H1 (cell line): ENCODE data around the gene MGAT4B. TPM values are rescaled to one million over a fixed set of nuclear protein-coding genes. Genes with fewer than 3 reads are reported as not detected.

Experiments used
- CTCF ChIA-PET: fragments of 300-600 bp; sonication (Branson Sonifier 250); formaldehyde crosslinking; loops from one replicate; lab custom pipeline; 2021; ENCODE audit not compliant: partially characterized antibody; lab: Charles Lee
- POLR2A ChIA-PET: fragments of 300-600 bp; sonication (Branson Sonifier 250); formaldehyde crosslinking; loops from one replicate; lab custom pipeline; 2021; ENCODE audit warnings: inconsistent platforms; ENCODE audit not compliant: partially characterized antibody; lab: Charles Lee
- DNase-seq, 2 experiments: peaks; one replicate each; pipeline versions ENCODE4 v3.0.0 to v3.0.0-alpha.2; 2010 to 2022; ENCODE audit warnings: low spot score in 2 of 2, low read depth in 1 of 2, mixed read lengths in 1 of 2
- FAIRE-seq: peaks from 2 replicates; lab custom pipeline; 2011; peaks lifted over from hg19 to GRCh38; lab: Jason Lieb, UNC
- H2AFZ ChIP-seq: 2 replicates; pipeline ENCODE4 v1.8.1; 2012; ENCODE audit warnings: low read length, inconsistent platforms
- H2AK5ac ChIP-seq: 2 replicates; pipeline ENCODE4 v1.6.1; 2013; ENCODE audit warnings: low read depth, low read length
- H2BK120ac ChIP-seq: replicated peaks from 2 replicates; pipeline ENCODE3; 2013; ENCODE audit warnings: low read depth, low read length, inconsistent platforms
- H2BK12ac ChIP-seq: 2 replicates; pipeline ENCODE4 v1.6.1; 2013; ENCODE audit warnings: low read depth, low read length
- H2BK15ac ChIP-seq: 2 replicates; pipeline ENCODE4 v1.6.1; 2013; ENCODE audit warnings: low read length
- H2BK20ac ChIP-seq: 2 replicates; pipeline ENCODE4 v1.6.1; 2013; ENCODE audit warnings: low read length
- H2BK5ac ChIP-seq: 2 replicates; pipeline ENCODE4 v1.6.1; 2013; ENCODE audit warnings: low read depth, low read length
- H3K14ac ChIP-seq: 2 replicates; pipeline ENCODE4 v1.6.1; 2013; ENCODE audit warnings: inconsistent platforms; ENCODE audit not compliant: insufficient read length
- H3K18ac ChIP-seq: 2 replicates; pipeline ENCODE4 v1.6.1; 2013; ENCODE audit warnings: low read length; ENCODE audit errors: extremely low read depth
- H3K23ac ChIP-seq: 2 replicates; pipeline ENCODE4 v1.6.1; 2013; ENCODE audit warnings: inconsistent platforms; ENCODE audit not compliant: insufficient read length
- H3K23me2 ChIP-seq: 2 replicates; pipeline ENCODE4 v1.6.1; 2013; ENCODE audit warnings: low read depth, low read length
- H3K27ac ChIP-seq: 2 replicates; pipeline ENCODE4 v1.6.1; 2011; ENCODE audit warnings: low read depth, low read length, inconsistent platforms
- H3K27me3 ChIP-seq, 4 experiments: replicated peaks in 1 of 4; 1 replicate in 1 of 4; 2 replicates in 3 of 4; pipeline versions ENCODE4 v1.6.1 to v1.8.1; 2011 to 2013; ENCODE audit warnings: low read length in 3 of 4, mild to moderate bottlenecking in 3 of 4, inconsistent platforms in 2 of 4, mixed read lengths in 2 of 4, moderate library complexity in 1 of 4; ENCODE audit not compliant: control insufficient read depth in 3 of 4, insufficient read depth in 3 of 4; ENCODE audit errors: extremely low read depth in 1 of 4
- H3K36me3 ChIP-seq, 4 experiments: 2 replicates each; pipeline versions ENCODE4 v1.6.1 to v1.8.1; 2011 to 2013; ENCODE audit warnings: mild to moderate bottlenecking in 4 of 4, low read length in 3 of 4, moderate library complexity in 2 of 4, control low read depth in 1 of 4, inconsistent platforms in 1 of 4; ENCODE audit not compliant: insufficient read depth in 4 of 4, control insufficient read depth in 2 of 4
- H3K4ac ChIP-seq: replicated peaks from 2 replicates; pipeline ENCODE3; 2013; ENCODE audit warnings: low read length, low read depth, mixed read lengths, inconsistent platforms; ENCODE audit not compliant: insufficient read length
- H3K4me1 ChIP-seq, 4 experiments: replicated peaks in 1 of 4; 1 replicate in 1 of 4; 2 replicates in 3 of 4; pipeline versions ENCODE4 v1.6.1 to v1.8.1; 2011 to 2013; ENCODE audit warnings: low read length in 3 of 4, inconsistent platforms in 2 of 4, mixed read lengths in 1 of 4; ENCODE audit not compliant: insufficient read depth in 4 of 4, control insufficient read depth in 3 of 4
- H3K4me2 ChIP-seq, 2 experiments: 2 replicates each; pipeline versions ENCODE4 v1.6.1 to v1.8.1; 2011 to 2013; ENCODE audit warnings: low read depth in 2 of 2, low read length in 2 of 2, control low read depth in 1 of 2, inconsistent platforms in 1 of 2, mild to moderate bottlenecking in 1 of 2; ENCODE audit not compliant: insufficient read depth in 1 of 2
- H3K4me3 ChIP-seq, 4 experiments: fragments of 200-600, 300-600 bp in 1 of 4; sonication (generic), shearing (Covaris generic), sonication (Bioruptor Twin) in 1 of 4; 2 replicates each; pipeline versions ENCODE4 v1.5.1 to v1.8.1; 2011 to 2016; ENCODE audit warnings: low read length in 4 of 4, low read depth in 3 of 4, control low read depth in 2 of 4, inconsistent platforms in 2 of 4, mild to moderate bottlenecking in 2 of 4, mixed read lengths in 1 of 4, moderate library complexity in 1 of 4; ENCODE audit not compliant: insufficient read depth in 2 of 4; ENCODE audit errors: extremely low read depth in 1 of 4
- H3K56ac ChIP-seq: replicated peaks from 2 replicates; pipeline ENCODE3; 2013; ENCODE audit warnings: low read depth, mild to moderate bottlenecking, mixed read lengths, low read length, inconsistent platforms; ENCODE audit not compliant: insufficient read length
- H3K79me1 ChIP-seq: 2 replicates; pipeline ENCODE4 v1.6.1; 2013; ENCODE audit warnings: low read depth, low read length, control low read depth
- H3K79me2 ChIP-seq, 2 experiments: 2 replicates each; pipeline versions ENCODE4 v1.6.1 to v1.8.1; 2012 to 2013; ENCODE audit warnings: low read length in 2 of 2, mild to moderate bottlenecking in 2 of 2, inconsistent platforms in 1 of 2; ENCODE audit not compliant: insufficient read depth in 2 of 2, control insufficient read depth in 1 of 2
- H3K9ac ChIP-seq, 4 experiments: replicated peaks in 1 of 4; 1 replicate in 1 of 4; 2 replicates in 3 of 4; pipeline versions ENCODE4 v1.6.1 to v1.8.1; 2011 to 2013; ENCODE audit warnings: low read depth in 3 of 4, low read length in 3 of 4, control low read depth in 2 of 4, mild to moderate bottlenecking in 2 of 4, moderate library complexity in 2 of 4, inconsistent platforms in 1 of 4; ENCODE audit errors: extremely low read depth in 1 of 4
- H3K9me3 ChIP-seq, 2 experiments: 2 replicates each; pipeline versions ENCODE4 v1.6.1 to v1.8.1; 2012 to 2013; ENCODE audit warnings: mild to moderate bottlenecking in 2 of 2, moderate library complexity in 2 of 2, control low read depth in 1 of 2, inconsistent platforms in 1 of 2, low read depth in 1 of 2, low read length in 1 of 2, mixed read lengths in 1 of 2; ENCODE audit not compliant: insufficient read depth in 2 of 2
- H4K20me1 ChIP-seq, 2 experiments: replicated peaks in 1 of 2; 2 replicates each; pipeline versions ENCODE3 to v1.8.1; 2011 to 2013; ENCODE audit warnings: inconsistent platforms in 2 of 2, low read length in 2 of 2, mild to moderate bottlenecking in 1 of 2; ENCODE audit not compliant: insufficient read depth in 2 of 2, control insufficient read depth in 1 of 2
- H4K5ac ChIP-seq: 2 replicates; pipeline ENCODE4 v1.6.1; 2013; ENCODE audit warnings: low read length, low read depth, mixed read lengths, inconsistent platforms; ENCODE audit not compliant: insufficient read length
- H4K8ac ChIP-seq: 2 replicates; pipeline ENCODE4 v1.8.0; 2013; ENCODE audit warnings: mild to moderate bottlenecking, moderate library complexity, low read length, inconsistent platforms; ENCODE audit not compliant: insufficient read depth; ENCODE audit errors: extremely low read depth
- H4K91ac ChIP-seq: replicated peaks from 2 replicates; pipeline ENCODE3; 2013; ENCODE audit warnings: low read length, mixed read lengths, inconsistent platforms; ENCODE audit not compliant: insufficient read length
- ATF2 ChIP-seq: IDR thresholded peaks from 2 replicates; pipeline ENCODE4 v1.6.1; 2012; ENCODE audit warnings: low read length, inconsistent platforms
- CEBPB ChIP-seq: IDR thresholded peaks from 2 replicates; pipeline ENCODE4 v1.6.1; 2012; ENCODE audit warnings: low read depth, low read length
- CHD2 ChIP-seq: IDR thresholded peaks from 2 replicates; pipeline ENCODE4 v1.6.1; 2012; ENCODE audit warnings: low read length, improper control_type of control experiment
- CREB1 ChIP-seq: IDR thresholded peaks from 2 replicates; pipeline ENCODE4 v1.6.1; 2012; ENCODE audit warnings: inconsistent platforms
- EP300 ChIP-seq, 2 experiments: IDR thresholded peaks; 1 replicate in 1 of 2; 2 replicates in 1 of 2; pipeline ENCODE4 v1.6.1; 2011 to 2012; ENCODE audit warnings: low read depth in 2 of 2, low read length in 2 of 2, mild to moderate bottlenecking in 2 of 2, borderline replicate concordance in 1 of 2, inconsistent platforms in 1 of 2, moderate library complexity in 1 of 2
- GABPA ChIP-seq: IDR thresholded peaks from 2 replicates; pipeline ENCODE4 v1.6.1; 2011; ENCODE audit warnings: mild to moderate bottlenecking, low read length, moderate library complexity, borderline replicate concordance; ENCODE audit not compliant: insufficient read depth
- HDAC6 ChIP-seq: IDR thresholded peaks from one replicate; pipeline ENCODE4 v1.7.1; 2012; ENCODE audit warnings: low read depth, mild to moderate bottlenecking, inconsistent platforms, low read length, moderate library complexity
- MAFK ChIP-seq: IDR thresholded peaks from 2 replicates; pipeline ENCODE4 v1.6.1; 2012; ENCODE audit warnings: low read depth, mild to moderate bottlenecking, improper control_type of control experiment, low read length
- NRF1 ChIP-seq: IDR thresholded peaks from 2 replicates; pipeline ENCODE4 v1.6.1; 2011; ENCODE audit warnings: mild to moderate bottlenecking, low read depth, low read length, improper control_type of control experiment
- RFX5 ChIP-seq: IDR thresholded peaks from 2 replicates; pipeline ENCODE4 v1.6.1; 2011; ENCODE audit warnings: low read depth, low read length, improper control_type of control experiment, borderline replicate concordance
- SIN3A ChIP-seq, 2 experiments: IDR thresholded peaks in 1 of 2; conservative IDR thresholded peaks in 1 of 2; 2 replicates each; pipeline ENCODE4 v1.6.1; 2011 to 2012; ENCODE audit warnings: low read length in 2 of 2, improper control_type of control experiment in 1 of 2, low read depth in 1 of 2, mild to moderate bottlenecking in 1 of 2
- SIX5 ChIP-seq: IDR thresholded peaks from 2 replicates; pipeline ENCODE4 v1.6.1; 2011; ENCODE audit warnings: mild to moderate bottlenecking, low read depth, low read length
- TCF12 ChIP-seq: IDR thresholded peaks from 2 replicates; pipeline ENCODE4 v1.6.1; 2011; ENCODE audit warnings: low read depth, mild to moderate bottlenecking, low read length
- WGBS, 2 experiments: shearing (Covaris generic) in 1 of 2; methylation state at CpG; one replicate each; pipeline versions ENCODE4 v1.1.6 to v1.1.7; 2013 to 2015; ENCODE audit warnings: low lambda C conversion rate in 2 of 2, mixed read lengths in 2 of 2, inconsistent platforms in 1 of 2, low coverage in 1 of 2, missing lambda C conversion rate in 1 of 2; ENCODE audit not compliant: insufficient replicate concordance in 2 of 2, insufficient coverage in 1 of 2, insufficient read length in 1 of 2; ENCODE audit errors: extremely low coverage in 1 of 2, missing lambda C conversion rate in 1 of 2; 5-methylcytosine and 5-hydroxymethylcytosine counted together
- polyA plus RNA-seq, 7 experiments: library from polyadenylated mRNA; depleted of rRNA in 3 of 7; stranded (reverse) in 5 of 7; unstranded in 2 of 7; fragments of >200 nt in 5 of 7; fragments of 200-250 nt in 2 of 7; gene quantifications; 1 replicate in 5 of 7; 2 replicates in 1 of 7; 4 replicates in 1 of 7; pipeline versions ENCODE4 v1.2.1 to v1.2.3, GENCODE V29; 2011 to 2013; ENCODE audit warnings: missing spikeins in 2 of 7, mixed read lengths in 2 of 7
- total RNA-seq: library from RNA; stranded (reverse); fragmentation: NEBNext Ultra II Directional; extraction: Animal tissue kit (Norgen Biotek cat#: 25700); gene quantifications from 2 replicates; pipeline ENCODE4 v1.2.1, GENCODE V29; 2021

Gene MGAT4B
- total and polyA plus RNA-seq, 2 of the 8 experiments (the other 6 are each of a cell fraction or from before 2014, with no cell fraction given), result 116 to 128 TPM

GRCh38 chr5:179840321-179840720, 33.7 kb upstream of the MGAT4B start:
- Histone ChIP-seq H3K27me3 (no peaks in the 10 kb centered on the region), H2BK5ac (no peak overlapping the region), H3K4ac (no peak overlapping the region), H3K79me1 (no peaks in the 10 kb centered on the region), H3K23me2 (no peaks in the 10 kb centered on the region), H2BK12ac (no peak overlapping the region), H4K20me1 (peaks cover 5 to 8% of the 10 kb centered on the region in 2 experiments), H2BK120ac (no peak overlapping the region), H3K4me2 (no peak overlapping the region), H2AFZ (no peak overlapping the region), H2BK15ac (no peak overlapping the region), H3K9me3 (peaks cover 0 to 9% of the 10 kb centered on the region in 2 experiments; a peak in 2 of 4 replicates), H3K4me3 (no peak overlapping the region), H3K18ac (no peak overlapping the region), H4K8ac (no peak overlapping the region), H3K79me2 (no peaks in the 10 kb centered on the region), H3K23ac (no peak overlapping the region), H3K27ac (no peak overlapping the region), H3K36me3 (peaks cover 15 to 54% (median 37%) of the 10 kb centered on the region in 4 experiments), H3K9ac (no peak overlapping the region), H4K5ac (no peak overlapping the region), H2BK20ac (no peak overlapping the region), H3K4me1 (no peaks in the 10 kb centered on the region), H3K56ac (no peak overlapping the region), H4K91ac (no peak overlapping the region), H3K14ac (no peak overlapping the region), H2AK5ac (no peak overlapping the region)
- ChIA-PET CTCF (interaction anchor here (0.7 to 0.9 kb wide), 3 partner anchors 16 to 29 kb away, joined by 3 to 4 read pairs (median 4); no protein-coding TSS in a partner anchor), POLR2A (interaction anchor here (1.3 to 7.7 kb wide), 4 partner anchors 9 to 42 kb away, joined by 3 to 47 read pairs (median 18); no protein-coding TSS in a partner anchor)
- FAIRE-seq, result no peak
- 96% methylated on average over 11 of the region's 11 CpGs; no CpG with 5 or more reads in 1 of the 2 experiments for WGBS, 2 experiments
- DNase-seq, result no peak
- TF ChIP-seq CREB1, result no peak
- no peak for TF ChIP-seq RFX5
- TF ChIP-seq NRF1, result no peak
- no peak for TF ChIP-seq CHD2
- TF ChIP-seq GABPA, result no peak
- no peak for TF ChIP-seq EP300 (IDR thresholded peaks at IDR 0.05; ENCODE audit: borderline replicate concordance in 1 of 2, low read depth in 2 of 2, low read length in 2 of 2)
- TF ChIP-seq ATF2, result no peak
- TF ChIP-seq HDAC6, result no peak
- TF ChIP-seq SIX5, result no peak
- TF ChIP-seq MAFK, result no peak
- no peak for TF ChIP-seq TCF12
- TF ChIP-seq CEBPB, result no peak
- no peak for TF ChIP-seq SIN3A (conservative IDR thresholded peaks at IDR 0.05 in 1 of 2, IDR thresholded peaks at IDR 0.05 in 1 of 2; ENCODE audit: low read depth in 1 of 2, low read length in 2 of 2)
